ENCODE measurements around the gene OVOL2.

Gene OVOL2

DNA sequence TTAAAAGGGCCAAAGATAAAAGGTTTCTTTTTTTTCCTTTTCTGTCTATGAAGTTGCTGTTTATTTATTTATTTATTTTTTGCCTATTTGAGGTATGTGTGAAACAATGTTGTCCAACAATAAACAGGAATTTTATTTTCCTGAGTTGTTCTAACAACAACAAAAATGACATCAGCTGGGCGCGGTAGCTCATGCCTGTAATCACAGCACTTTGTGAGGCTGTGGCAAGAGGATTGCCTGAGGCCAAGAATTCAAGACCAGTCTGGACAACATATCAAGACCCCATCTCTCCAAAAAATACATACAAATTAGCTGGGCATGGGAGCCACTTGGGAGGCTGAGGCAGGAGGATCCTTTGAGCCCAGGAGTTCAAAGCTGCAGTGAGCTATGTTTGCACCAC lies 44.8 kb downstream of the OVOL2 start:
- no peak for DNase-seq (ENCODE audit: low read depth)

- no peak for DNase-seq (ENCODE audit: low read depth)
These were observed 45.6 kb downstream of the OVOL2 start for GRCh38 chr20:18011951-18012645.

DNA sequence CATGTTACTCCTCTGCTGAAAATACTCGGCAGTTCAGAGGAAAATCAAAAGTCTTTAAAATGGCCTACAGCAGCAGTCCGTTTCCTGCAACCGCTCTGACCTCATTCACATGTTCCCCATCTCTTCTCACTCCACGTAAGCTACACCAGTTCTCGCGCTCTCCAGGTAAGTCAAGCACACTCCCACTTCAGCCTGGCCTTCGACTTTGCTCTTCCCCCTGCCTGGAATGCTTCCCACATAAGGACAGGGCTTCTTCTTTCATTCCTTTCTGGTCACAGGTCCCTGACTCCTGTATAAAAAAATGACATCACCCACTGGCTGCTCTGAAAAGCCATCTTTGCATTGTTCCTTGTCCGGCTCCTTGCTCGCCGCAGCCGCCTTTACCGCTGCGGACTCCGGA lies 46.2 kb downstream of the OVOL2 start:
- no peak for DNase-seq (ENCODE audit: low read depth)

DNA sequence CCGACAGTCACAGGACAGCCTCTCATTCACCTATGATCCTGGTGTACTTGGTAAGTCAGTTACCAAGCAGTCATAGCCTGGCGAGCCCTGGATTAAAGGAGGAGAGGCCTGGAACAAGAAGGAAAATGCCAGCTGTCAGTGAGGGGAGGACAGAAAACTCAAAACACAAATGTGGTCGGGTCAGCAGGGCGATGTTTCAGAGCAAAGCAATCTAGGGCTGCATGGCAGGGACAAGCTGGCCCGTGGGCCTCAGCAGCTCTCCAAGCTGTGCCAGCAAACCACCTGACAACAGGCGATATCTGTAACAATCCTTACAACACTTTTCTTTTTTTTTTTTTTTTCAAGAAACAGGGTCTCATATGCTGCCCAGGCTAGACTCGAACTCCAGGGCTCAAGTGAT lies 48.6 kb downstream of the OVOL2 start:
- DNase-seq (ENCODE audit: low read depth): no peak

DNA sequence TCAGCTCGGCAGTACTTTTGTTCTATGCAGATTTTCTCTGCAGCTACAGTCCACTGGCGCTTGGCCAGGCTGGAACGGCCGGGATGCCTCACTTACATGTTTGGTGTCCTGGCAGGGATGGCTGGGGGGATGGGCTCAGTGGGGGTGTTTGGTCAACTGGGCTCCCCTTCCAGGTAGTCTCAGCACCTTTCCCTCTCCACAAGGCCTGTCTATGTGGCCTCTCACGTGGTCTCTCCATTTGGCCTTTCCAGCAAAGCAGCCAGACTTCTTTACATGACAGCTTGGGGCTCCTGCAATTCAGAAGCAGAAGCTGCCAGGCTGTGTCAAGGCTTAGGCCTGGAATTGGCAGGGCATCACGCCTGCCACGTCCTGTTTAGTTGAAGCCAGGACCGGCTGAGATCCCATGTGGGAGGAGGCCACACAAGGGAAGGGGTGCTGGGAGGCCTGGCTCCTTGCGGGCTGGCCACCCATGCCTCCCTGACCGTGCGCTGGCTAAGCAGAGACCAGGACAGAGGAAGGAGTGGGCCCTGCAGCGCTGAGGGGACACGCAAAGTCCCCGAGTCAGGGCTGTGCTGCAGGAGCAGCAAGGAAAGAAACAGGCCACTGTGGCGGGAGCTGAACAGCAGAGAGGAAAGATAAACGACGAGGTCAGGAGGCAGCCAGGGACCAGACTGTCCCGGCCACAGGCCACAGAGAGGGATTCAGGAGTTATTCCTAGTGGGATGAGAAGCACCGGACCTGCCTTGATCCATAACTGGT lies 50.0 kb downstream of the OVOL2 start:
- DNase-seq (ENCODE audit: low read depth): no peak

- DNase-seq (ENCODE audit: low read depth): no peak
These were observed 51.0 kb downstream of the OVOL2 start for GRCh38 chr20:18006684-18007083.

- DNase-seq (ENCODE audit: low read depth): no peak
These were observed 51.7 kb downstream of the OVOL2 start for GRCh38 chr20:18005990-18006364.

DNA sequence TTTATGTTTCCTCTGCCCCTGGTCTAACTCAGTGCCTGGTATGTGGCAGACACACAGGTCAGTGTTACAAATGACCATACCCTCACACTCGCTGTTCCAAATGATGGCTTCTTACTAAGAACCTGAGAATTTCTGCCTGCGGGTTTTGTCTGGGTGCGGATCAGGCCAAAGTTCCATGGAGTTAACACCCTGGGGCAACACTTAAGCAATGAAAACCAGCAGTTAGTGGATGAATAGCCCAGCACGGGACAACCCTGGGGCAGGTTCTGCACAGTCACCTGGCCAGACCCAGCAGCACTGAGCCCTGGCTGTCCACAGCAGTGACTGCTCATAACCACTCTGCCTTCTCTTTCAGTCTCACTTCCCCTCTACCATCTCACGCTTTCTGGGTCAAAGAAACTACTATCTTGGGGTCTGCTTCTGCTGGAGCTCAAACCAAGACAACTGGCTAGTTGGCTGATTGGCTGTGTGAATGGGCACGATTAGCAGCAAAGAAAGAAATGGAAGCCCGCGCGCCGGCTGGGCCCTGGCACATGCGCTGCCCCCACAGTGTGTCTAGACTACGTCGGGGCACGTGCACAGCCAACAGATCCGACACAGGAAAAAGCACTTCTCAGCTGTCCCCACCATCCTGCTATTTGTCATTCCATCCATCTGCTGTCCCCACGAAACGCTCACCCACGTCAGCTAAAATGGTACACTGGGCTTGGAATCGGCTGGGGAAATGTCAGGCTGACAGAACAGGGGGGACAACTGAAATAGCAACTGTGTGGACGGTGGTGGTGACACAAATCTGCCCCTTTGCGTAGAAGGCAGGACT lies 52.3 kb downstream of the OVOL2 start:
- no peak for DNase-seq (ENCODE audit: low read depth)

GRCh38 chr20:18004384-18005031 lies 53.2 kb downstream of the OVOL2 start:
- no peak for DNase-seq (ENCODE audit: low read depth)

DNA sequence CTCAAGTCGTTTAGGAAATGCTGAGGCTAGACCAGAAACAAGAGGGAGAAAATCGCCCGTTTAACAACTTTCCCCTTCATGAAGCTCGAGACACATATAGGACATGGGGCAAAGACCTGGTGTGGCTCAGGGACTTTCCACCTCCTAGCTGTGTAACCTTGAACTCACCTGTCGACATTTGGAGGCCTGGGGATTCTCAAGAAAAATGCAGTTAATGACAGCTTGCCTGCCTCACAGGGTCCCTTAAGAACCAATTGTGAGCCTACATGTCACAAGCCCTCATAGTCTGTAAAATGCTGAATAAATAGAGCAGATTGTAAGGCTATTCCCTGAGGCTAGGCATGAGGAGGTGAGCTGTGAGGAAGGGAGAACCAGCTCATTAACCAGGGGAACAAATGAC lies 53.8 kb downstream of the OVOL2 start:
- no peak for DNase-seq (ENCODE audit: low read depth)

- DNase-seq (ENCODE audit: low read depth): no peak
These were observed 56.4 kb downstream of the OVOL2 start for GRCh38 chr20:18001131-18001921.

- no peak for DNase-seq (ENCODE audit: low read depth)
These were observed 58.1 kb downstream of the OVOL2 start for GRCh38 chr20:17999566-17999965.

GRCh38 chr20:17998446-17998845 lies 59.3 kb downstream of the OVOL2 start:
- no peak for DNase-seq (ENCODE audit: low read depth)

GRCh38 chr20:17995967-17996819 lies 61.5 kb downstream of the OVOL2 start:
- DNase-seq (ENCODE audit: low read depth): peak; percentile 7

GRCh38 chr20:17993546-17993945 lies 64.2 kb downstream of the OVOL2 start:
- DNase-seq (ENCODE audit: low read depth): no peak

DNA sequence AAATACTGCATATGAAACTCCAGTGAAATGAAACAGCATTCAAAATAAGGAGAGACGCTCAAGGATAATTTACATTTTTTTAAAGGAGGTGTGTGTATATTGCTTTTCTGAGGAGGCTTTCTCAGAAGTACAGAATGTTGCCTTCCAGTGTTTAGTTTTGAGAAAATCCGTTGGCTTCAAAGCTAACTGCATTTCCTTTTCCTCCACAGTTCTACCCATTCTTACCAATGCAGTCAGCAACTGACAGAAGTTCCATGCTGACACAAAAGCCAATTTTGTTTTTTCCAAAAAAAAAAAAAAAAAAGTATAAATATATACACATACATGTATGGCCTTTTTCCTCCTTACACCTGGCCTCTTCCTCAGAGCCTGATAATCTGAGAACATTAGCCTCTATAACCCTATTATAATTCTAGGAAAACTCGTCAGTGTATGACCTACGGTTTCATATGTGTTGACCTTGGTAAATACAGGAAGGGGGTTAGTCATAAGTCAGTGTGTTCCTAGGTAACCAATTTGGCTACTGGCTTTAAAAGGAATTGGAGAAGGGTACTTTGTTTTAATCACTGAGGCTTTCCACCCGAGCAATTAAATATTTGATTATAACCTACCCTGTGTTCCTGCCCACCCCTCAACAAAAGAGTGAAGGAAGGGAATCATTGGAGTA lies 64.7 kb downstream of the OVOL2 start:
- no peak for DNase-seq (ENCODE audit: low read depth)

- DNase-seq (ENCODE audit: low read depth): no peak
These were observed 65.5 kb downstream of the OVOL2 start for GRCh38 chr20:17992224-17992637.

DNA sequence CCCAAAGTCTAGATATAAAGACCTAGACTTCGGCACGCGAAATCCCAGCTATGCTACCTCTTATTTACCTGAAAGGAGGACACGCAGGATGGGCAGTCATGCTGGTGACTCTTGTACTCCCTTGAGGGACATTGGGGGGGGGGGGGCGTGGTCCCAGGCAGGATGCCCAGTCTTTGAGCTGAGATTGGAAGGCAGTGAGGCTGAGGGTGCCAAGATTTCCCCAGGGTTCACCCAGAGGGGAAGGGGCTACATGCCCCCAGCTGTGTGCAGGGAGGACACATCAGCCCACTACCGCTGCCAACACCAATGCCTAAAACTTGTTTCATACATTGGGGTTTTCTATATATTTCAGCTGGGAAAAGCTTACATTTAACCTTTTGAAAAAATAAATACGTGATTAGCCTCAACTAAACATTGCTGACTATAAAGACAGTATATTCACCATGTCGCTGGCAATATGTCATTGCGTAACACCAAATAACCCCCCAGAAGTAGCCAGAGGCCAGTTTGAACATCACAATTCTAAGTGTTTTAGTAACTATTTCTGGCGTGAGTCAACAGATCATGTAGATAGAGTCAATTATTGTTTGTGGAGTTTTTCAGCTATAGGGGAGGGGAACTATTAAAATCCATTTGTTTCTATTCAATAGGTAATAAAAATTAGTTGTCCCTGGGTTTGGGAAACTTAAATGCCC lies 67.3 kb downstream of the OVOL2 start:
- no peak for DNase-seq (ENCODE audit: low read depth)

GRCh38 chr20:17987988-17988387 lies 69.7 kb downstream of the OVOL2 start:
- no peak for DNase-seq (ENCODE audit: low read depth)

All from stimulated activated CD4-positive, alpha-beta T cell treated with anti-CD3 and anti-CD28 coated beads, Interleukin-2, amount 100 ng/mL, for 4 hours (primary cell).